ENCODE measurements around the gene SLC10A7. TPM values are rescaled to one million over a fixed set of nuclear protein-coding genes. Genes with fewer than 3 reads are reported as not detected.

The SLC10A7 gene
- total RNA-seq, 1 donor from 2014 or later, result 6.1 TPM

GRCh38 chr4:146481246-146481645 lies 40.5 kb downstream of the SLC10A7 start:
- TF ChIP-seq CTCF (IDR thresholded peaks at IDR 0.05; ENCODE audit: insufficient read depth, low read length, poor library complexity, severe bottlenecking), result no peak
- no peak for DNase-seq (ENCODE audit: low read depth)

GRCh38 chr4:146478009-146478408 lies 43.7 kb downstream of the SLC10A7 start:
- Histone ChIP-seq H3K36me3 (ENCODE audit: control insufficient read depth, insufficient read depth, low read length) (no peaks in the 10 kb centered on the region), H3K4me3 (ENCODE audit: low read depth, low read length) (no peak overlapping the region), H3K27me3 (ENCODE audit: control insufficient read depth, insufficient read depth, low read length) (no peaks in the 10 kb centered on the region)
- TF ChIP-seq CTCF (IDR thresholded peaks at IDR 0.05; ENCODE audit: insufficient read depth, low read length, poor library complexity, severe bottlenecking), result no peak
- no peak for DNase-seq (ENCODE audit: low read depth)

More at GRCh38 chr4:146481246-146481645, 40.5 kb downstream of the SLC10A7 start:
- Histone ChIP-seq H3K27me3 (ENCODE audit: control insufficient read depth, insufficient read depth, low read length) (no peaks in the 10 kb centered on the region), H3K36me3 (ENCODE audit: control insufficient read depth, insufficient read depth, low read length) (no peaks in the 10 kb centered on the region), H3K4me3 (ENCODE audit: low read depth, low read length) (no peak overlapping the region)

- no peak for DNase-seq (ENCODE audit: low read depth)
- Histone ChIP-seq H3K4me3 (ENCODE audit: low read depth, low read length) (no peak overlapping the region), H3K36me3 (ENCODE audit: control insufficient read depth, insufficient read depth, low read length) (no peaks in the 10 kb centered on the region), H3K27me3 (ENCODE audit: control insufficient read depth, insufficient read depth, low read length) (no peaks in the 10 kb centered on the region)
- no peak for TF ChIP-seq CTCF (IDR thresholded peaks at IDR 0.05; ENCODE audit: insufficient read depth, low read length, poor library complexity, severe bottlenecking)
Observed at GRCh38 chr4:146477054-146477453, 44.7 kb downstream of the SLC10A7 start.

GRCh38 chr4:146472404-146472803 lies 49.3 kb downstream of the SLC10A7 start:
- DNase-seq (ENCODE audit: low read depth), result no peak
- no peaks in the 10 kb centered on the region for H3K27me3 ChIP-seq (ENCODE audit: control insufficient read depth, insufficient read depth, low read length)
- no peaks in the 10 kb centered on the region for H3K36me3 ChIP-seq (ENCODE audit: control insufficient read depth, insufficient read depth, low read length)
- no peak for TF ChIP-seq CTCF (IDR thresholded peaks at IDR 0.05; ENCODE audit: insufficient read depth, low read length, poor library complexity, severe bottlenecking)
- H3K4me3 ChIP-seq (ENCODE audit: low read depth, low read length), result no peak overlapping the region

- DNase-seq (ENCODE audit: low read depth), result no peak
- Histone ChIP-seq H3K36me3 (ENCODE audit: control insufficient read depth, insufficient read depth, low read length) (no peaks in the 10 kb centered on the region), H3K4me3 (ENCODE audit: low read depth, low read length) (no peak overlapping the region), H3K27me3 (ENCODE audit: control insufficient read depth, insufficient read depth, low read length) (no peaks in the 10 kb centered on the region)
- no peak for TF ChIP-seq CTCF (IDR thresholded peaks at IDR 0.05; ENCODE audit: insufficient read depth, low read length, poor library complexity, severe bottlenecking)
Observed at GRCh38 chr4:146470604-146471003, 51.1 kb downstream of the SLC10A7 start.

- Histone ChIP-seq H3K4me3 (ENCODE audit: low read depth, low read length) (no peak overlapping the region), H3K27me3 (ENCODE audit: control insufficient read depth, insufficient read depth, low read length) (no peaks in the 10 kb centered on the region), H3K36me3 (ENCODE audit: control insufficient read depth, insufficient read depth, low read length) (no peaks in the 10 kb centered on the region)
- no peak for TF ChIP-seq CTCF (IDR thresholded peaks at IDR 0.05; ENCODE audit: insufficient read depth, low read length, poor library complexity, severe bottlenecking)
- no peak for DNase-seq (ENCODE audit: low read depth)
Observed at GRCh38 chr4:146469022-146469421, 52.7 kb downstream of the SLC10A7 start.

Measured in kidney epithelial cell (primary cell).